Mucosa of descending colon (tissue), 3 donors: ENCODE data around the gene COA4. TPM values are rescaled to one million over a fixed set of nuclear protein-coding genes. Genes with fewer than 3 reads are reported as not detected.

Experiments
- ATAC-seq: fragments of 200-7000 bp; cut with Tn5 transposase; one replicate; pipeline ENCODE4 v1.9.1; 2020; ENCODE audit warnings: mild to moderate bottlenecking, moderate library complexity
- DNase-seq, 3 donors: peaks; one replicate each; pipeline ENCODE4 v3.0.0-alpha.2; 2020
- H3K36me3 ChIP-seq: fragments of 200-600 bp; one replicate; pipeline ENCODE4 v1.8.0; 2021; ENCODE audit warnings: low read depth, mild to moderate bottlenecking
- H3K4me1 ChIP-seq: fragments of 200-600 bp; one replicate; pipeline ENCODE4 v1.8.0; 2021; ENCODE audit warnings: low read depth, mild to moderate bottlenecking
- H3K4me3 ChIP-seq: fragments of 200-600 bp; one replicate; pipeline ENCODE4 v1.8.0; 2021; ENCODE audit warnings: mild to moderate bottlenecking
- H3K9me3 ChIP-seq: fragments of 200-600 bp; one replicate; pipeline ENCODE4 v1.8.0; 2021; ENCODE audit warnings: mild to moderate bottlenecking
- CTCF ChIP-seq: fragments of 200-600 bp; IDR thresholded peaks from one replicate; pipeline ENCODE4 v1.8.0; 2022; ENCODE audit warnings: antibody characterized with exemption, mild to moderate bottlenecking
- intact Hi-C, 2 donors: fragments of 100-400 bp; cut with DNase I in 1 of 2; cut with micrococcal nuclease in 1 of 2; formaldehyde crosslinking; loops; one replicate each; pipeline versions ENCODE4 v1.11.0 to v1.11.1; 2022; cut with DNase I, micrococcal nuclease
- total RNA-seq, 3 donors: library from RNA; stranded (reverse); fragmentation: NEBNext Ultra II Directional in 2 of 3; extraction: Animal tissue kit (Norgen Biotek cat#: 25700) in 2 of 3; gene quantifications; one replicate each; pipeline versions ENCODE4 v1.2.1 to v1.2.4, GENCODE V29; 2021 to 2023
- donor health status: DM: no; HTN: no; CAD: no; lungs with moderate emphysema.
- donor health status: DM: no; HTN: no; CAD: no.
- donor health status: DM: no; HTN: yes; CAD: no.

Gene COA4
- total RNA-seq, 3 donors from 2014 or later, result 55.7 to 76.3 (median 61.0) TPM

- H3K9me3 ChIP-seq, result no peaks in the 10 kb centered on the region
- DNase-seq, result no peak
- H3K36me3 ChIP-seq, result no peaks in the 10 kb centered on the region
- no peak overlapping the region for H3K4me3 ChIP-seq
- no peak for TF ChIP-seq CTCF
- H3K4me1 ChIP-seq, result no peaks in the 10 kb centered on the region
- intact Hi-C loops, result no loop called here
- ATAC-seq, result no peak
Observed at GRCh38 chr11:73833067-73833466, 43.6 kb downstream of the COA4 start.

- DNase-seq (no peak), ATAC-seq (no peak)
- no peaks in the 10 kb centered on the region for H3K4me1 ChIP-seq
- H3K4me3 ChIP-seq, result no peak overlapping the region
- TF ChIP-seq CTCF, result no peak
- intact Hi-C loops, result no loop called here
- no peaks in the 10 kb centered on the region for H3K9me3 ChIP-seq
- H3K36me3 ChIP-seq, result no peaks in the 10 kb centered on the region
Observed at GRCh38 chr11:73830261-73830660, 46.4 kb downstream of the COA4 start.

Other genes with a start within 250 kb of the COA4 start
- 10 to 100 TPM; 11.4 to 45.2 (median 19.7) TPM for gene PLEKHB1, start 230.3 kb downstream of the COA4 start, total RNA-seq
- 100 to 1,000 TPM; 138 to 140 (median 139) TPM for gene RAB6A, start 115.8 kb downstream of the COA4 start, total RNA-seq
- 10 to 100 TPM; 31.5 to 41.2 (median 39.7) TPM for gene MRPL48, start 89.0 kb downstream of the COA4 start, total RNA-seq
- 10 to 100 TPM; 13.8 to 19.7 (median 14.8) TPM for gene PAAF1, start 153 bp upstream of the COA4 start, total RNA-seq
- gene DNAJB13, start 74.2 kb upstream of the COA4 start, total RNA-seq, result not detected
- gene UCP2, start 106.0 kb upstream of the COA4 start, total RNA-seq, result 10 to 100 TPM; 36.4 to 61.3 (median 39.9) TPM
- 1 to 10 TPM in 2 of 3 donors, under 1 TPM in 1; 0.90 to 2.8 (median 2.2) TPM for gene UCP3, start 132.2 kb upstream of the COA4 start, total RNA-seq